Measurements from ENCODE around the gene PRKAR1B.

The PRKAR1B gene

GRCh38 chr7:518630-519483, 208.2 kb downstream of the PRKAR1B start (continued):
- TF ChIP-seq ZNF114 (tag by site-specific recombination; IDR thresholded peaks at IDR 0.05) (no peak), OSR2 (tag by site-specific recombination; IDR thresholded peaks at IDR 0.05) (no peak), ZNF423 (tag by site-specific recombination; IDR thresholded peaks at IDR 0.05) (peak; percentile 90), ZNF23 (tag by site-specific recombination; IDR thresholded peaks at IDR 0.05; ENCODE audit: borderline replicate concordance) (no peak), RBAK (tag by site-specific recombination; IDR thresholded peaks at IDR 0.05) (no peak), MZF1 (tag by site-specific recombination; IDR thresholded peaks at IDR 0.05; ENCODE audit: borderline replicate concordance) (no peak), ZNF704 (tag by site-specific recombination; IDR thresholded peaks at IDR 0.05) (no peak), ZNF791 (tag by site-specific recombination; IDR thresholded peaks at IDR 0.05) (no peak), ZNF10 (tag by site-specific recombination; IDR thresholded peaks at IDR 0.05) (no peak), KLF7 (tag by site-specific recombination; IDR thresholded peaks at IDR 0.05; ENCODE audit: borderline replicate concordance) (no peak), ZSCAN23 (tag by site-specific recombination; IDR thresholded peaks at IDR 0.05) (no peak), ZNF521 (tag by site-specific recombination; IDR thresholded peaks at IDR 0.05) (no peak), YY1 (tag by site-specific recombination; IDR thresholded peaks at IDR 0.05) (no peak), ZNF248 (tag by site-specific recombination; IDR thresholded peaks at IDR 0.05) (no peak), ZNF175 (tag by site-specific recombination; IDR thresholded peaks at IDR 0.05) (no peak), ZNF654 (tag by site-specific recombination; IDR thresholded peaks at IDR 0.05; ENCODE audit: low read depth) (no peak), ZNF132 (tag by site-specific recombination; IDR thresholded peaks at IDR 0.05; ENCODE audit: borderline replicate concordance) (no peak), KLF17 (tag by site-specific recombination; IDR thresholded peaks at IDR 0.05) (peak; percentile 77; the same call in 1 of the 2 replicates), ZNF223 (tag by site-specific recombination; IDR thresholded peaks at IDR 0.05) (no peak), ZNF324 (tag by site-specific recombination; IDR thresholded peaks at IDR 0.05) (no peak), ZNF555 (tag by site-specific recombination; conservative IDR thresholded peaks at IDR 0.05) (no peak), ZFHX2 (tag by site-specific recombination; conservative IDR thresholded peaks at IDR 0.05) (peak; percentile 67), ZNF302 (tag by site-specific recombination; IDR thresholded peaks at IDR 0.05; ENCODE audit: low read depth) (no peak), KLF8 (tag by site-specific recombination; IDR thresholded peaks at IDR 0.05) (peak; percentile 82; the same call in 1 of the 2 replicates), ZNF133 (tag by site-specific recombination; IDR thresholded peaks at IDR 0.05) (no peak), ZNF280D (tag by site-specific recombination; IDR thresholded peaks at IDR 0.05) (no peak), ZNF19 (tag by site-specific recombination; IDR thresholded peaks at IDR 0.05; ENCODE audit: low read depth) (no peak), ZBTB11 (tag by site-specific recombination; conservative IDR thresholded peaks at IDR 0.05; ENCODE audit: low read depth) (no peak), OVOL3 (tag by site-specific recombination; IDR thresholded peaks at IDR 0.05) (no peak), PRDM6 (tag by site-specific recombination; IDR thresholded peaks at IDR 0.05) (no peak), ZNF24 (tag by site-specific recombination; IDR thresholded peaks at IDR 0.05) (no peak)
